HepG2 (cell line): Measurements from ENCODE around the gene CKB. TPM values are rescaled to one million over a fixed set of nuclear protein-coding genes. Genes with fewer than 3 reads are reported as not detected.
A peak's percentile ranks its signal among the peaks of the same experiment; 100 is the strongest.

Experiments used
- ATAC-seq: fragments of 200-7000 bp; cut with Tn5 transposase; 3 replicates; pipeline ENCODE4 v1.9.1; 2020; ENCODE audit warnings: mild to moderate bottlenecking, moderate library complexity
- BruUV-seq: library from RNA; stranded (reverse); fragments of 400-500 nt; replicated peaks from 2 replicates; lab custom pipeline; 2021; lab: Mats Ljungman, UMichigan
- CTCF ChIA-PET: fragments of 300-600 bp; formaldehyde crosslinking; extraction: SDS; loops from one replicate; lab custom pipeline; 2021; ENCODE audit warnings: low total read pairs, inconsistent platforms, low intra/inter-chr PET ratio; lab: Yijun Ruan, JAX
- POLR2A ChIA-PET: fragments of 350-600 bp; sonication (Branson Sonifier 250); formaldehyde crosslinking; loops from one replicate; lab custom pipeline; 2020; ENCODE audit warnings: antibody characterized with exemption, inconsistent platforms; lab: Yijun Ruan, JAX
- DNase-seq: peaks from one replicate; pipeline ENCODE4 v3.0.0-alpha.2; 2015; ENCODE audit warnings: low spot score
- FAIRE-seq: peaks from 3 replicates; lab custom pipeline; 2011; peaks lifted over from hg19 to GRCh38; lab: Jason Lieb, UNC
- H2AFZ ChIP-seq: one replicate; pipeline ENCODE4 v1.6.1; 2011; ENCODE audit warnings: low read length, inconsistent platforms
- H3K27ac ChIP-seq: fragments of 300-600 bp; 3 replicates; pipeline ENCODE4 v1.8.0; 2011; ENCODE audit warnings: mixed run types, mild to moderate bottlenecking, mixed read lengths, low read length, inconsistent platforms; ENCODE audit not compliant: insufficient read depth; ENCODE audit errors: extremely low read length
- H3K27me3 ChIP-seq, 2 experiments: fragments of 200-600 bp in 1 of 2; 2 replicates in 1 of 2; 3 replicates in 1 of 2; pipeline versions ENCODE4 v1.6.0 to v1.8.0; 2011; ENCODE audit warnings: low read length in 2 of 2, mild to moderate bottlenecking in 2 of 2, moderate library complexity in 2 of 2, inconsistent platforms in 1 of 2; ENCODE audit not compliant: insufficient read depth in 2 of 2, control insufficient read depth in 1 of 2
- H3K36me3 ChIP-seq, 2 experiments: fragments of 200-600 bp in 1 of 2; replicated peaks in 1 of 2; 2 replicates in 1 of 2; 3 replicates in 1 of 2; pipeline versions ENCODE4 v1.5.1 to v1.8.0; 2011; ENCODE audit warnings: low read length in 2 of 2, inconsistent platforms in 1 of 2; ENCODE audit not compliant: insufficient read depth in 2 of 2, control insufficient read depth in 1 of 2
- H3K4me1 ChIP-seq: 2 replicates; pipeline ENCODE4 v1.5.1; 2012; ENCODE audit warnings: low read length, inconsistent platforms; ENCODE audit not compliant: insufficient read depth
- H3K4me2 ChIP-seq: 2 replicates; pipeline ENCODE4 v1.6.0; 2011; ENCODE audit warnings: low read depth, low read length, inconsistent platforms
- H3K4me3 ChIP-seq, 3 experiments: fragments of 200-600 bp in 1 of 3; sonication (generic), shearing (Covaris generic) in 1 of 3; replicated peaks in 1 of 3; 2 replicates each; pipeline ENCODE4 v1.5.1; 2011 to 2016; ENCODE audit warnings: low read length in 3 of 3, inconsistent platforms in 2 of 3, low read depth in 2 of 3, mild to moderate bottlenecking in 2 of 3, control low read depth in 1 of 3, mixed read lengths in 1 of 3; ENCODE audit not compliant: insufficient read depth in 1 of 3
- H3K79me2 ChIP-seq: one replicate; pipeline ENCODE4 v1.6.1; 2011; ENCODE audit warnings: low read length, inconsistent platforms; ENCODE audit not compliant: insufficient read depth
- H3K9ac ChIP-seq: 2 replicates; pipeline ENCODE4 v1.6.0; 2011; ENCODE audit warnings: mild to moderate bottlenecking, low read depth, low read length, inconsistent platforms; ENCODE audit not compliant: insufficient read depth
- H3K9me3 ChIP-seq: 2 replicates; pipeline ENCODE4 v1.5.1; 2012; ENCODE audit warnings: mild to moderate bottlenecking, low read length
- H4K20me1 ChIP-seq: 2 replicates; pipeline ENCODE4 v1.6.0; 2011; ENCODE audit warnings: inconsistent platforms, mild to moderate bottlenecking, low read length, moderate library complexity; ENCODE audit not compliant: insufficient read depth
- AGO2 ChIP-seq: fragments of 200-400 bp; formaldehyde crosslinking; optimal IDR thresholded peaks from 2 replicates; pipeline ENCODE3; 2017; ENCODE audit warnings: mild to moderate bottlenecking, low read depth, low read length, moderate library complexity
- AKAP8 ChIP-seq: sonication (generic); formaldehyde crosslinking; IDR thresholded peaks from 2 replicates; pipeline ENCODE4 v1.5.1; 2020; ENCODE audit warnings: mild to moderate bottlenecking, missing genetic modification reagents
- ERF ChIP-seq: IDR thresholded peaks from 2 replicates; pipeline ENCODE4 v1.6.1; 2018; ENCODE audit warnings: missing biosample characterization, missing genetic modification reagents
- HNRNPL ChIP-seq: fragments of 200-400 bp; formaldehyde crosslinking; IDR thresholded peaks from 2 replicates; pipeline ENCODE4 v1.6.1; 2017; ENCODE audit warnings: mild to moderate bottlenecking, low read depth, low read length
- PCBP2 ChIP-seq: fragments of 200-400 bp; formaldehyde crosslinking; optimal IDR thresholded peaks from 2 replicates; pipeline ENCODE3; 2018; ENCODE audit warnings: low read length, low read depth; ENCODE audit not compliant: poor library complexity, severe bottlenecking
- SPEN ChIP-seq: sonication (generic); formaldehyde crosslinking; IDR thresholded peaks from 2 replicates; pipeline ENCODE4 v1.5.1; 2020; ENCODE audit warnings: low read depth, mild to moderate bottlenecking, missing genetic modification reagents
- WGBS: methylation state at CpG from one replicate; pipeline ENCODE4 v1.1.6; 2017; ENCODE audit warnings: low lambda C conversion rate; 5-methylcytosine and 5-hydroxymethylcytosine counted together
- in situ Hi-C: cut with HindIII; loops from 2 replicates; pipeline ENCODE4 v1.10.0; 2017; ENCODE audit warnings: low pct_unique_long_range_greater_than_20kb; ENCODE audit not compliant: extremely low pct_ligation_motif_present
- intact Hi-C: fragments of 100-400 bp; cut with micrococcal nuclease; formaldehyde crosslinking; loops from one replicate; pipeline ENCODE4 v1.10.0; 2022; ENCODE audit not compliant: unreplicated experiment
- polyA plus RNA-seq, 8 experiments: library from polyadenylated mRNA; depleted of rRNA in 3 of 8; stranded (reverse) in 7 of 8; unstranded in 1 of 8; fragments of >200 nt; fragmentation: Illumina TruSeq in 4 of 8; extraction: Trizol in 4 of 8; gene quantifications; 2 replicates each; pipeline versions ENCODE4 v1.2.1 to v1.2.3, GENCODE V29; 2011 to 2016; ENCODE audit warnings: low read depth in 4 of 8, missing spikeins in 1 of 8, mixed read lengths in 1 of 8; ENCODE audit not compliant: insufficient read depth in 1 of 8
- total RNA-seq, 5 experiments: library from RNA; depleted of rRNA; stranded (reverse); fragments of >200 nt; fragmentation: Illumina TruSeq; extraction: Trizol; gene quantifications; 2 replicates each; pipeline ENCODE4 v1.2.3, GENCODE V29; 2016; ENCODE audit warnings: low read depth in 1 of 5
- TF ChIP-seq, protein P1 (sequence below): sonication (generic); formaldehyde crosslinking; IDR thresholded peaks from 2 replicates; pipeline ENCODE4 v1.4.0; 2020; ENCODE audit warnings: missing genetic modification reagents
- TF ChIP-seq, protein P2 (sequence below): sonication (generic); formaldehyde crosslinking; IDR thresholded peaks from 2 replicates; pipeline ENCODE4 v1.4.0; 2020; ENCODE audit warnings: missing genetic modification reagents

CKB gene
- total and polyA plus RNA-seq, 2 of the 13 experiments (the other 11 are each of a cell fraction or from before 2014, with no cell fraction given) = 82.3 to 217 TPM

DNA sequence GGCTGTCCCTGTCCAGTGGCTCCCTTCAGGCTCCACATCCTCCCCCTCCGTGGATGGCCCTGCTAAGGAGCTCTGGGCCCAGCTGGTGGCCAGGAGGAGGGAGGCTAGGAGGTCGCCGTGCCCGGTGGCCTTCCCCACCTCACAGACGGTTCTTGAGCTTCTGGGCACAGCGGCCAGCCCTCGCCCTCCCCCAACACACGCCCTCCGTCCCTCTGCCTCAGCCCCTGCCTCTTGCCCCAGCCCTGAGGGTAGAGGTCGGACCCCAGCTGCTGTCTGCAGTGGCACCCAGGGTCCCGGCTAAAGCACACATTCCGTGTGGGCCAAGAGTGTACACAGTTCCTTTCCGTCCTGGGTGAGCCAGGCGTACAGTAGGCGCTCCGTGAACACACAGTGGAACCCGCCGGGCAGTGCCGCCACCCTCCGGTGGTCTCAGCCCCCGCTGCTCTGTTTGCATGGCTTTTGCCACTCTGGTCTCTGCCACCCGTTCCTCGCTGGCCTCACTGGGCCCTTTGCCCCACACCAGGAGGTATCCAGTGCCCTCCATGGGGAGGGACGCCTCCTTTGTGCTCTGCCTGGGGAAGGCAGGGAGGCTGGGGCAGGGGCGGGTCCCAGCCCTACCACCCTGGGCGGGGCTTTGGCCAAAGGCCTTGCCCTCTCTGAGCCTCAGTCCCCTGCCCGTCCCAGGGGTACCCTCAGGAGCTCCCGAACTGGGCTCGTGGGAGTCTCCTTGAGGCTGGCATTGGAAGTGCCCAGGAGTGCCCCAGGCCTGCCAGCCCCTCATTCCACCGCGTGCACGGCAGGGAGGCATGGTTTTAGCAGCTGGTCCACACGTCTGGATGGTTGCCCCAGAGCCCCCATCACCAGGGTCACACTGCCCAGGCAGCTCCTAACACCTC lies 19.3 kb upstream of the CKB start:
- Histone ChIP-seq H3K4me1 (peaks cover 52% of the 10 kb centered on the region), H3K9me3 (no peaks in the 10 kb centered on the region)
- intact Hi-C loops = loop anchor here (2.0 kb wide), 1 partner anchor 17 kb away; no protein-coding TSS in a partner anchor
- TF ChIP-seq SPEN = peak; percentile 36; the same call in 1 of the 2 replicates
- 0 out of 2 replicates have a peak, but pooled peaks have one; percentile 2 for TF ChIP-seq ERF (CRISPR knock-in tag)
- peak; percentile 52 for TF ChIP-seq AGO2
- TF ChIP-seq, protein P1, sequence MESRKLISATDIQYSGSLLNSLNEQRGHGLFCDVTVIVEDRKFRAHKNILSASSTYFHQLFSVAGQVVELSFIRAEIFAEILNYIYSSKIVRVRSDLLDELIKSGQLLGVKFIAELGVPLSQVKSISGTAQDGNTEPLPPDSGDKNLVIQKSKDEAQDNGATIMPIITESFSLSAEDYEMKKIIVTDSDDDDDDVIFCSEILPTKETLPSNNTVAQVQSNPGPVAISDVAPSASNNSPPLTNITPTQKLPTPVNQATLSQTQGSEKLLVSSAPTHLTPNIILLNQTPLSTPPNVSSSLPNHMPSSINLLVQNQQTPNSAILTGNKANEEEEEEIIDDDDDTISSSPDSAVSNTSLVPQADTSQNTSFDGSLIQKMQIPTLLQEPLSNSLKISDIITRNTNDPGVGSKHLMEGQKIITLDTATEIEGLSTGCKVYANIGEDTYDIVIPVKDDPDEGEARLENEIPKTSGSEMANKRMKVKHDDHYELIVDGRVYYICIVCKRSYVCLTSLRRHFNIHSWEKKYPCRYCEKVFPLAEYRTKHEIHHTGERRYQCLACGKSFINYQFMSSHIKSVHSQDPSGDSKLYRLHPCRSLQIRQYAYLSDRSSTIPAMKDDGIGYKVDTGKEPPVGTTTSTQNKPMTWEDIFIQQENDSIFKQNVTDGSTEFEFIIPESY (CRISPR knock-in tag) = 0 out of 2 replicates have a peak, but pooled peaks have one; percentile 23
- no peak for TF ChIP-seq PCBP2
- peak; percentile 43; the same call in 1 of the 2 replicates for TF ChIP-seq AKAP8
- TF ChIP-seq HNRNPL = peak; percentile 86; the same call in 1 of the 2 replicates
- TF ChIP-seq, protein P2, sequence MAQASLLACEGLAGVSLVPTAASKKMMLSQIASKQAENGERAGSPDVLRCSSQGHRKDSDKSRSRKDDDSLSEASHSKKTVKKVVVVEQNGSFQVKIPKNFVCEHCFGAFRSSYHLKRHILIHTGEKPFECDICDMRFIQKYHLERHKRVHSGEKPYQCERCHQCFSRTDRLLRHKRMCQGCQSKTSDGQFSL (CRISPR knock-in tag) = no peak
- TF ChIP-seq, all 625 proteins: peak for 6
- no peak for DNase-seq
- Histone ChIP-seq H3K27me3 (peaks cover 2 to 19% of the 10 kb centered on the region in 2 experiments; a peak in 2 of 5 replicates), H3K27ac (no peak overlapping the region), H3K36me3 (no peaks in the 10 kb centered on the region), H4K20me1 (no peaks in the 10 kb centered on the region), H3K79me2 (no peaks in the 10 kb centered on the region), H3K4me2 (peak overlapping the region; percentile 58), H3K4me3 (peak overlapping the region in 2 of 3 experiments; percentile 31 to 49; a peak in 4 of 6 replicates), H2AFZ (no peak overlapping the region), H3K9ac (no peak overlapping the region)
- WGBS = 54% methylated on average over 10 of the region's 33 CpGs
- no TSS peak for BruUV-seq
- no peak for FAIRE-seq
- ATAC-seq = no peak
- POLR2A ChIA-PET = interaction anchor here (1.6 to 6.9 kb wide), 3 partner anchors 13 to 24 kb away, joined by 3 to 37 read pairs (median 7); partner anchors contain the start of gene TRMT61A
- CTCF ChIA-PET = interaction anchor here (1.0 to 1.4 kb wide), 2 partner anchors 24 to 42 kb away, joined by 3 read pairs; no protein-coding TSS in a partner anchor
- in situ Hi-C loops = no loop called here
